Measurements from ENCODE around the gene LRP11.
A peak's percentile ranks its signal among the peaks of the same experiment; 100 is the strongest.
"Not testable (repeated sequence)": the region's sequence is repeated elsewhere in the genome, so short reads cannot be mapped to it uniquely, and the experiment has no call there.

Gene LRP11

DNA sequence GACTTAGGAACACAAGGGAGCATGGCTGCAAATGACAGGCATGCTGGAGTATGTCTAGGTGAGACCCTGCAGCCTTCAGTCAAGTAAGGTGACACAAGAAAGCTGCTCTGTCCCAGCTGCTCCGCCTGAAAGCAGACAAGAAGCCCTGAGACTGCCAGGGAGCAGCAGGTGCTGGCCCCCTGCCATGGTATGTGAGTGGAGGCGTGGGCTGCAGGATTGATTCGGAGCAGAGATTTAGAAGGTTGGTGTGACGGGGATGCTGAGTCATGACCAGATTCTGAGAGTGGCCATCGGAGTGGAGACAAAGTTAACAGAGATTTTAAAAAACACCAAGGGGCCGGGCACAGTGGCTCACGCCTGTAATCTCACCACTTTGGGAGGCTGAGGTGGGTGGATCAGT lies 17.8 kb downstream of the LRP11 start:
- no peak for DNase-seq

DNA sequence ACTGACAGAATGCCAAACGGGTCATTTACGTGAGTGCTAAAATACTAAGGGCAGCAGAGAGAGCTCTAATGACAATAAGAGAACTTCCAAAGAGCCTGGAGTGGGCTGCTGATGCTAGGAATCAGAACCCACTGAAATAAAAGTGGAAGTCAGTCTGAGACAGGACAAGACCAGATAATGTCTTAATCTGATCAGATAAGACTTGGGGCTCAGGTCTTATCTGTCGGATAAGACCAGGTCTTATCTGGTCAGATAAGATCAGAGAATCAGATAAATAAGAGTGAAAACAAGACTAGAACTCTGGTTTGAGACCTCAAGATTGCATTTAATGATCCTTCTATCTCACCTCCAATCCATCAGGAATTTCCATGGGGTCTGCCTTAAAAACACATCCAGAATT lies 18.6 kb downstream of the LRP11 start:
- DNase-seq, result no peak

DNA sequence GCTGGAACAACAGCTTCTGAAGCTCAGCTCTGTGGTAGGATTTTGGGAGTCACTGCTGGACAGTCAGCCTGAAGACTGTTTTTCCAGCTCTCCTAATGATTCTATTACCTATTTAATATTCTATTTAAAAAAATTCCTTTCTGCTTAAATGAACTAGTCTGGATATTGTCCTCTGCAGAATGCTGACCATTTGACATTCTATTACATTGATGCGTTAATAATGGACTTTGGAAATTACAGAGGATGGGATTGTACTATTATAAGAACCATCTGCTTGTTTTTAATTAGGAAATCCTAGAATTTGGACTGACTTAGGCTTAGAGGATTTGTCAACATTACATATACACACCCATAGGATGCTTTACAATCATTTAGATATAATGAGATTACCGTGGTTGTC lies 19.7 kb downstream of the LRP11 start:
- no peak for DNase-seq

DNA sequence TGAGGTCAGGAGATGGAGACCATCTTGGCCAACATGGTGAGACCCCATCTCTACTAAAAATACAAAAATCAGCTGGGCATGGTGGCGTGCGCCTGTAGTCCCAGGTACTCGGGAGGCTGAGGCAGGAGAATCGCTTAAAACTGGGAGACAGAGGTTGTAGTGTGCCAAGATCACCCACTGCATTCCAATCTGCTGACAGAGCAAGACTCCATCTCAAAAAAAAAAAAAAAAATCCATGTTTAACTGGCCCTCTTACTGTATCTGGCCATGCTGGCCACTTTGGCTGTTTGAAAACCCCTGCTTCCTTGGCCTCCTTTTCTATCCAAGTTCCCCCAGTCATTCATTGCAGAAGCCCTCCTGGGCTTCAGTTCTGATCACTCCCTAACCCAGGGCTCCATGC lies 20.1 kb downstream of the LRP11 start:
- DNase-seq, result not testable (repeated sequence)

DNA sequence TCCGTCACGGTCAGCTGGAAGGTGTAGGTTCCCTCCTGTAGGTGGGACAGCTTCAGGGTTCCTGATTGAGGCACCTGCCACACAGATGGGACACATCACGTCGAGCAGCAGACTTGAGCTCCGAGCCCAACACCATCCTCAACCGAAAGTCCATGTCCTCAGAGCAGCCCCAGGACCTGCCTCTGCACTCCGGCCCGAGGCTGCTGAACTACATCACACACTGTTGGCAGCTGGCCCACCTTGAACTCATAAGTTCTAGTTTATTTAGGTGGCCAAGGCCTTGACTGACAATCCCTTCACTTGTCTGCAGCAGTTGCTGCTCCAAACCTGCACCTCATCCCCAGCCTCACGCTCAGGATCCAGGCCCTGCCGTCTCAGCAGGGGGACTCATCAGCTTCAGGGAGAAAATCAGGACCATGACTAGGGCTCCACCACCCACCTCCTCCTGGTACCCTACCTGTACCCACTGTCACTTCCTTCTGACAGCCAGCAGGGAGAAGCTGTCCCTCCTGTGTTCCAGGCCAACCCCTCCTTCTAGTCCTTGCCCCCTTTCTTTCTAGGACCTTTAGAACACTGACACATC lies 21.0 kb downstream of the LRP11 start:
- no peak for DNase-seq

DNA sequence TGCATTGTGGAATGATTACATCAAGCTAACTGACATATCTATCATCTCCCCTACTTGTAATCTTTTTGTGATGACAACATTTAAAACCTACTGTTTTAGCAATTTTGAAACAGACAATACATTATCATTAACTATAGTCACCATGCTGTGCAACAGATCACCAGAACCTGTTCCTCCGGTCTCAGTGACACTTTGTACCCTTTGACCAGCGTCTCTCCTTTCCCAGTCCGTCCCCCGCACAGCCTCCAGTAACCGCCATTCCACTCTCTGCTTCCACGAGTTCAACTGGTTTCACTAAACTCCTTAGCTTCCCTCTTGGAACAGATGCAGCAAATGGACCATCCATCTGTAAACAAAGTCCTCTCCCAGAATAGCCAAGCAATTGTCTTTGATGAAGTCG lies 21.8 kb downstream of the LRP11 start:
- no peak for DNase-seq

GRCh38 chr6:149840345-149841075 lies 23.6 kb downstream of the LRP11 start:
- DNase-seq, result no peak

DNA sequence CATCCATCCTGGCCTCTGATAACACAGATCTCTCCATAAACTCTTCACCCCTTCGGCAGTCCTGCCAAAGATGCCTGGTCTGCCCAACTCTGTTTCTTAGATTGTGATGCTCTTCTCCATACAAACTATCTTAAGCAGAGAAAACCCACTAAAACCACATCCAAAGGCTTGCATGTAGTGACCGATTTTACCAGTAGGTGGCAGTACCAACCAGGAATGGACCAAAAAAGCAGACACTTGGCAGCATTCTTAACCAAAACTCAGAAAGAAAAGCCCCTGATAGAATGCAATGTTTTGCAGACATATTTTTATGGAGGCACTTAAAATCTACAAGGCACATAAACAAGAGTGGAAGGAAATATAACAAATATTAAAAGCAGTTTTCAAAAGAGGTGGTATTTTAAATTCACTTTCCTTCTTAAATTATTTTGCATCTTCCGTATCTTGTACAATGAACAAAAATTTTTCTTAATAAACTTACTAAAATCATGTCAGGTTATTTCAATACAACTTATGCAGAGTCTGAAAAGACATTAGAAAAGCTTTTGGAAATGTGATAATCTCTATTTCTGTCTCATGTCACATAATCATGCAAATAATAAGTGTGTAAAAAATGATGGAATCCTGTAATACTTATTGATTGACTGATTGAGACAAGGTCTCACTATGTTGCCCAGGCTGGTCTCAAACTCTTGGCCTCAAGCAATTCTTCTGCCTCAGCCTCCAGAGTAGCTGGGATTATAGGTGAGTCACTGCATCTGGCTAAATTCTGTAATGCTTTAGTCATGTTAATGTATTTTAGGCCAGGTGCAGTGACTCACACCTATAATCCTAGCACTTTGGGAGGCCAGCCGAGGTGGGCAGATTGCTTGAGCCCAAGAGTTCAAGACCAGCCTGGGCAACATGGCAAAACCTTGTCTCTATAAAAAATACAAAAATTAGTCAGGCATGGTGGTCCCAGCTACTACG lies 29.4 kb downstream of the LRP11 start:
- peak; percentile 9 for DNase-seq

DNA sequence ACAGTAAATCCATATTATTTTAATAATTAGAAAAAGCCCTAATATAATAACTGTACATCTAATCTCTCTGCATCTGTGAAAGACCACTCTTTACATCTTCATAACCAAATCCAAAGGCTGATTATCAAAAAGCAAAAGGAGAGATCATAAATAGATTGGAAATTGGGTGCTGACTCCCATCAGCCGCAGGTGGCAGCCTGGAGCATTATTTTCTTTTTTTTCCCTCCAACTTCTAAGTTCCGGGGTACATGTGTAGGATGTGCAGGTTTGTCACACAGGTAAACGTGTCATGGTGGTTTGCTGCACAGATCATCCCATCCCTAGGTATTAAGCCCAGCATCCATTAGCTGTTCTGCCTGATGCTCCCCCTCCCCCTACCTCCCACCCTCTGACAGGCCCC lies 30.5 kb downstream of the LRP11 start:
- no peak for DNase-seq

DNA sequence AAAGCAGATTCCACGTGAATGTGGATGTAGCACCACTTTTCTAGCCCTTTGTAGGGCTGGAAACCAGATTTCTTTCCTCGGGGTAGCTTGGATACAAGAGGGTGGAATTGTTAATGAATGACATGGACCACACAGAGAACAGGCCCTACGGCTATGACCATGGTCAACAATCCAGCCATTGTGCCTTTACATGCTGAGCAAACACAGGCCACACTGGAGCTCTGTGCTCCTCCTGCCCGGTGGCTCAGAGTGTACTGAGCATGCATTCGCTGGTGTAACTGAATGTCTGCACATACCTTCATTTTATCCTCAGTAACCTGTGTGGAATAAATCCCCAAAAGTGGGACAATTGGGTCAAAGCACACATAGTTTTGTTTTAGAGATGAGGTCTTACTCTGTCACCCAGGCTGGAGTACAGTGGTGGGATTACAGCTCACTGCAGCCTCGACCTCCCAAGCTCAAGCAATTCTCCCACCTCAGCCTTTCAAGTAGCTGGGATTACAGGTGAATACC lies 32.8 kb downstream of the LRP11 start:
- no peak for DNase-seq

- no peak for DNase-seq
Observed at GRCh38 chr6:149830731-149831307, 33.3 kb downstream of the LRP11 start.

GRCh38 chr6:149825292-149825691 lies 38.9 kb downstream of the LRP11 start:
- DNase-seq, result no peak

- no peak for DNase-seq
Observed at GRCh38 chr6:149823013-149823412, 41.1 kb downstream of the LRP11 start.

DNA sequence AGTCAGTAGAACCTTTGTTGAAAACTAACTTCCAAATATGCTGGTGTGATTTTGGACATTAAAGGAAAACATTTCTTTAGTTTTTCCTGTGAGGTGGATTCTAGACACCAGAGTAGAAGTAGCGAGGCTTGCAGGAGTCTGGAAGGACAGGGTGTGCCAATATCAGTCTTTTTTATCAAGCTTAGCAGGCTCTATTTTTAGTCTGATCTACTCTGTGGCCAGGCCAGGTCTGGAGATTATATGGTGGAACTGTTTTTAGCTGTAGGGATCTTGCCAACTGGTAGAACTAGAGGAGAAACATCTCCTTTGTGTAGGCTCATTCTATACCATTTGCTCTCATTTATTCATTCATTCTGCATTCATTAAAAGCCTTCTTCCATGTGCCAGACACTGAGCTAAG lies 42.7 kb downstream of the LRP11 start:
- DNase-seq, result no peak

DNA sequence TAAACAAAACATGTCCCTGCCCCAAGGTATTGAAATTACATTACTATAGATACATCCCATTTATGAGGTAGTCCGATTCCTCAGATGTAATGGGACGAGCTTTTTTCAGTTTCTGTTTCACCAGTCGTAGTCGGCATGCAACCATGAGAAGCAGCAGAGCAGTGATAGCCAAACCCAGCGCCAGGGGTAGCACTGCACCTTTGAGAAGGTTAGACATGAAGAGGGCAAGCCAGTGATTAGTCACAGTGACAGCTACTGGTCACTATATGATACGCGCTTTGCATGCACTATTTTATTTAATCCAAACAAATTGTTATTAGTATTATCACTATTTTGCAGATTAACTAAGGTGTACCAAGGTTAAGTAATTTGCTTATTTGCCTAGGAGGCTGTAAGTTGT lies 43.7 kb downstream of the LRP11 start:
- DNase-seq, result no peak

DNA sequence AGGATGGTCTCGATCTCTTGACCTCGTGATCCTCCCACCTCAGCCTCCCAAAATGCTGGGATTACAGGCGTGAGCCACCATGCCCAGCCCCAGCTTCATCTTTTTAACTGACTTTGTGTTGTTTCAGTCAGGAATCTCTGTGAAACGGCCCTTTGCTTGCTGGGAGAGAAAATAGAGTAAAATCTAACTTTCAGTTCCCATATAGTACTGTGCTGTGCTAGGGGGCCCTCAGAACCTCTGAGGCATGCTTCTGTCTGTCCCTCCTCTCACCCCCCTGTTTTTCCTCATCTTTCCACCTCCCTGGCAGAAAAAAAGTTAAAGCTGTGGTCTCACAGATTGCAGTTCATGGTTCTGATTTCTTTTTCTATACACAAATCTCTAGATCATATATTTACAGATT lies 48.4 kb downstream of the LRP11 start:
- no peak for DNase-seq

DNA sequence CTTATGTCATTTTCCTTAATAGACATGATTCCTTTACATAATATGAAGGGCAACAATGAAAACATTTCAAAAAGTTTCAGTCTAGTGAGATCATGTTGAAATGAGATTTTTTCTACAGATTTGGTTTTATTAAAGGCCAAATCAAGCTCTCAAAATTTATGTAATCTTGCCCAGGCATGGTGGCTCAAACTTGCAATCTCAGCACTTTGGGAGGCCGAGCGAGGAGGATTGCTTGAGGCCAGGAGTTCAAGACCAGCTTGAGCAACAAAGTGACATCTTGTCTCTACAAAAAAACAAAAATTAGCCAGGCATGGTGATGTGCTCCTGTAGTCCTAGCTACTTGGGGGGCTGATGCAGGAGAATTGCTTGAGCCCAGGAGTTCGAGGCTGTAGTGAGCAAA lies 50.8 kb downstream of the LRP11 start:
- DNase-seq, result no peak

GRCh38 chr6:149809798-149810197 lies 54.4 kb downstream of the LRP11 start:
- DNase-seq, result no peak

GRCh38 chr6:149806127-149806526 lies 58.0 kb downstream of the LRP11 start:
- no peak for DNase-seq

- no peak for DNase-seq
Observed at GRCh38 chr6:149783551-149783950, 80.6 kb downstream of the LRP11 start.

DNA sequence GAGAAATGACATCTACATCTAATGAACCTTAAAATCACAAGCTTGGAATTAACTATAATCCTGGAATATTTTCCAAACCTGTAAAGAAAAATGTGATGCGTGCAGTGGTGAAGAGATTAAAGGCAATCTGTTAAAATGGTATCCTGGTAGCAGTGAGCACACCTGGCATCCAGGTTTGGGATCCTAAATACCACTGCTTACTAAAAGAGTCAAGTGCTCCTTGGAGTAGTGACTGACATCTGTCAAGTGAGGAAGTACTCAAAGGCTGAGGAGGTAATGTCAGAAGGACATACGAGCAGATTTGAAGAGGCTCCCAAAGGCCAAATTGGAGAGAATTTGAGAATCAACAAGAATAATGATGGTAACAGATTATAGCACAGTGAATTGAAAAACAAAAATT lies 81.8 kb downstream of the LRP11 start:
- DNase-seq, result no peak

- no peak for DNase-seq
Observed at GRCh38 chr6:149781715-149782114, 82.4 kb downstream of the LRP11 start.

- no peak for DNase-seq
Observed at GRCh38 chr6:149779644-149779963, 84.6 kb downstream of the LRP11 start.
